Motor neuron (in vitro differentiated cells): ENCODE measurements around the gene C17orf67. TPM values are rescaled to one million over a fixed set of nuclear protein-coding genes. Genes with fewer than 3 reads are reported as not detected.
A peak's percentile ranks its signal among the peaks of the same experiment; 100 is the strongest.

Source experiments
- ATAC-seq, 8 experiments: fragments of 200-7000 bp; cut with Tn5 transposase; replicated peaks in 6 of 8; 2 replicates each; pipeline ENCODE4 v1.8.0; 2021; ENCODE audit warnings: mild to moderate bottlenecking in 8 of 8, moderate library complexity in 8 of 8
- H3K27ac ChIP-seq, 2 donors: fragments of 250-450 bp; sonication (Bioruptor Pico); 2 replicates each; pipeline ENCODE4 v1.9.0; 2021; ENCODE audit warnings: antibody characterized with exemption in 2 of 2, mild to moderate bottlenecking in 2 of 2, moderate library complexity in 1 of 2
- H3K4me1 ChIP-seq, 2 donors: fragments of 250-450 bp; sonication (Bioruptor Pico); replicated peaks in 1 of 2; 2 replicates each; pipeline ENCODE4 v1.6.1; 2021; ENCODE audit warnings: antibody characterized with exemption in 2 of 2, mild to moderate bottlenecking in 2 of 2, moderate library complexity in 1 of 2
- H3K4me3 ChIP-seq, 5 donors: fragments of 250-450 bp; sonication (Bioruptor Pico); 2 replicates each; pipeline ENCODE4 v1.9.0; 2021; ENCODE audit warnings: antibody characterized with exemption in 5 of 5, mild to moderate bottlenecking in 5 of 5, moderate library complexity in 4 of 5
- WGBS, 10 experiments: fragments of 450-650 bp; shearing (Covaris generic); methylation state at CpG; one replicate each; pipeline ENCODE4 v1.0.0; 2022; 5-methylcytosine and 5-hydroxymethylcytosine counted together
- in situ Hi-C, 9 experiments: fragments of 400-800 bp; cut with MboI; loops; one replicate each; pipeline ENCODE4 v1.15.0; 2021; ENCODE audit warnings: low sequenced_read_pairs in 9 of 9, low pct_unique_long_range_greater_than_20kb in 2 of 9; ENCODE audit not compliant: unreplicated experiment in 9 of 9
- total RNA-seq, 8 experiments: library from RNA; unstranded; fragments of 300-600 nt; gene quantifications; 2 replicates each; pipeline versions ENCODE4 v1.2.3 to v1.2.4, GENCODE V29; 2022

C17orf67 gene
- total RNA-seq, 8 experiments from 2014 or later = 0.27 to 2.3 (median 1.2) TPM

GRCh38 chr17:56830726-56831368 lies 2.9 kb downstream of the C17orf67 start:
- in situ Hi-C loops = no loop called here
- no peak for ATAC-seq
- Histone ChIP-seq H3K27ac (no peak overlapping the region), H3K4me3 (no peak overlapping the region), H3K4me1 (peaks cover 10 to 11% of the 10 kb centered on the region in 2 donors)
- WGBS, 10 experiments = 50 to 100% (median 91%) methylated on average over 1 to 6 of the region's 7 CpGs; no CpG with 5 or more reads in 1 of the 10 experiments

GRCh38 chr17:56826611-56827414 lies 6.9 kb downstream of the C17orf67 start:
- Histone ChIP-seq H3K27ac (no peak overlapping the region), H3K4me3 (no peak overlapping the region), H3K4me1 (no peaks in the 10 kb centered on the region)
- WGBS, 10 experiments = 87 to 100% (median 97%) methylated on average over 1 to 4 of the region's 4 CpGs
- in situ Hi-C loops = no loop called here
- no peak for ATAC-seq

GRCh38 chr17:56824503-56824902 lies 9.2 kb downstream of the C17orf67 start:
- in situ Hi-C loops = loop anchor here in 2 of 9 experiments (25.0 kb wide), 1 partner anchor 113 kb away; no protein-coding TSS in a partner anchor
- Histone ChIP-seq H3K4me3 (no peak overlapping the region), H3K4me1 (peaks cover 0 to 3% of the 10 kb centered on the region in 2 donors), H3K27ac (no peak overlapping the region)
- 60 to 100% (median 85%) methylated on average over 1 of the region's 1 CpG; no CpG with 5 or more reads in 2 of the 10 experiments for WGBS, 10 experiments
- no peak for ATAC-seq

- no peak for ATAC-seq
- in situ Hi-C loops = loop anchor here in 2 of 9 experiments (25.0 kb wide), 1 partner anchor 113 kb away; no protein-coding TSS in a partner anchor
- Histone ChIP-seq H3K27ac (no peak overlapping the region), H3K4me3 (no peak overlapping the region), H3K4me1 (peaks cover 0 to 4% of the 10 kb centered on the region in 2 donors)
- WGBS, 10 experiments = 71 to 100% (median 92%) methylated on average over 1 to 2 of the region's 2 CpGs; no CpG with 5 or more reads in 2 of the 10 experiments
These were observed 9.9 kb downstream of the C17orf67 start for GRCh38 chr17:56823848-56824247.

GRCh38 chr17:56822725-56823124 lies 11.0 kb downstream of the C17orf67 start:
- no peak for ATAC-seq
- in situ Hi-C loops = loop anchor here in 2 of 9 experiments (25.0 kb wide), 1 partner anchor 115 kb away; no protein-coding TSS in a partner anchor

GRCh38 chr17:56821847-56822534 lies 11.7 kb downstream of the C17orf67 start:
- WGBS, 10 experiments = 42 to 100% (median 81%) methylated on average over 1 to 3 of the region's 3 CpGs; no CpG with 5 or more reads in 2 of the 10 experiments
- peaks cover 0 to 4% of the 10 kb centered on the region in 2 donors for H3K4me1 ChIP-seq
- no peak for ATAC-seq
- no peak overlapping the region for H3K27ac ChIP-seq
- in situ Hi-C loops = loop anchor here in 2 of 9 experiments (25.0 kb wide), 1 partner anchor 115 kb away; no protein-coding TSS in a partner anchor
- H3K4me3 ChIP-seq = no peak overlapping the region

More at GRCh38 chr17:56822725-56823124, 11.0 kb downstream of the C17orf67 start:
- Histone ChIP-seq H3K4me1 (peaks cover 0 to 4% of the 10 kb centered on the region in 2 donors), H3K4me3 (no peak overlapping the region), H3K27ac (no peak overlapping the region)
- WGBS, 10 experiments = 40 to 100% (median 73%) methylated on average over 1 to 5 of the region's 5 CpGs

GRCh38 chr17:56820207-56820606 lies 13.5 kb downstream of the C17orf67 start:
- H3K4me3 ChIP-seq = no peak overlapping the region
- in situ Hi-C loops = loop anchor here in 2 of 9 experiments (25.0 kb wide), 1 partner anchor 117 kb away; no protein-coding TSS in a partner anchor
- WGBS, 10 experiments = 45 to 100% (median 88%) methylated on average over 1 to 9 of the region's 10 CpGs; no CpG with 5 or more reads in 1 of the 10 experiments
- no peak overlapping the region for H3K27ac ChIP-seq
- no peak for ATAC-seq
- H3K4me1 ChIP-seq = peaks cover 0 to 4% of the 10 kb centered on the region in 2 donors

GRCh38 chr17:56819431-56820145 lies 14.1 kb downstream of the C17orf67 start:
- H3K27ac ChIP-seq = no peak overlapping the region
- peaks cover 0 to 4% of the 10 kb centered on the region in 2 donors for H3K4me1 ChIP-seq
- in situ Hi-C loops = loop anchor here in 2 of 9 experiments (25.0 kb wide), 1 partner anchor 118 kb away; no protein-coding TSS in a partner anchor
- peak; percentile 58 to 91 (median 68) for ATAC-seq
- 9 to 50% (median 25%) methylated on average over 2 to 13 of the region's 14 CpGs; no CpG with 5 or more reads in 3 of the 10 experiments for WGBS, 10 experiments
- no peak overlapping the region for H3K4me3 ChIP-seq

GRCh38 chr17:56819030-56819429 lies 14.7 kb downstream of the C17orf67 start:
- no peak overlapping the region for H3K4me3 ChIP-seq
- H3K4me1 ChIP-seq = peaks cover 0 to 4% of the 10 kb centered on the region in 2 donors
- ATAC-seq = no peak
- H3K27ac ChIP-seq = no peak overlapping the region
- 83 to 100% (median 100%) methylated on average over 1 to 2 of the region's 2 CpGs; no CpG with 5 or more reads in 2 of the 10 experiments for WGBS, 10 experiments
- in situ Hi-C loops = loop anchor here in 2 of 9 experiments (25.0 kb wide), 1 partner anchor 118 kb away; no protein-coding TSS in a partner anchor

- peaks cover 0 to 4% of the 10 kb centered on the region in 2 donors for H3K4me1 ChIP-seq
- in situ Hi-C loops = loop anchor here in 2 of 9 experiments (25.0 kb wide), 1 partner anchor 120 kb away; no protein-coding TSS in a partner anchor
- ATAC-seq = no peak
These were observed 16.7 kb downstream of the C17orf67 start for GRCh38 chr17:56817066-56817465.

GRCh38 chr17:56815711-56816110 lies 18.0 kb downstream of the C17orf67 start:
- WGBS, 10 experiments = 57 to 96% (median 86%) methylated on average over 2 to 6 of the region's 6 CpGs; no CpG with 5 or more reads in 3 of the 10 experiments
- in situ Hi-C loops = loop anchor here in 2 of 9 experiments (25.0 kb wide), 1 partner anchor 122 kb away; no protein-coding TSS in a partner anchor
- H3K27ac ChIP-seq = no peak overlapping the region
- no peak overlapping the region for H3K4me3 ChIP-seq
- ATAC-seq = no peak
- H3K4me1 ChIP-seq = peaks cover 0 to 4% of the 10 kb centered on the region in 2 donors

More at GRCh38 chr17:56817066-56817465, 16.7 kb downstream of the C17orf67 start:
- Histone ChIP-seq H3K27ac (no peak overlapping the region), H3K4me3 (no peak overlapping the region)
